ENCODE data around the gene ATG4B.

Gene ATG4B

GRCh38 chr2:241708879-241709278 lies 71.4 kb downstream of the ATG4B start:
- no CpG with 5 or more reads among the region's 10 CpGs for WGBS (ENCODE audit: extremely low coverage, insufficient coverage, low lambda C conversion rate)
- Histone ChIP-seq H2AK5ac (ENCODE audit: low read length) (no peak overlapping the region), H2BK15ac (replicated peaks; ENCODE audit: low read depth) (no peak overlapping the region), H3K36me3 (ENCODE audit: control insufficient read depth, insufficient read depth, low read length) (peaks cover 22% of the 10 kb centered on the region), H3K27ac (ENCODE audit: low read depth, low read length) (no peak overlapping the region), H3K4me2 (ENCODE audit: low read length) (no peak overlapping the region), H3K9ac (ENCODE audit: low read length) (no peak overlapping the region), H3K79me2 (ENCODE audit: control insufficient read depth, insufficient read depth, low read length) (peaks cover 3% of the 10 kb centered on the region), H2BK120ac (ENCODE audit: low read depth, low read length) (no peak overlapping the region), H3K79me1 (ENCODE audit: low read length) (peaks cover 10% of the 10 kb centered on the region), H3K4ac (ENCODE audit: low read depth, low read length) (no peak overlapping the region), H3K27me3 (ENCODE audit: insufficient read depth, low read length, poor library complexity) (no peaks in the 10 kb centered on the region), H2BK5ac (ENCODE audit: low read length) (no peak overlapping the region), H3K23ac (ENCODE audit: low read length) (no peak overlapping the region), H3K18ac (ENCODE audit: low read length) (no peak overlapping the region), H4K5ac (ENCODE audit: low read length) (no peak overlapping the region), H3K4me3 (ENCODE audit: low read length) (no peak overlapping the region), H4K8ac (ENCODE audit: low read depth, low read length) (no peak overlapping the region), H3K4me1 (ENCODE audit: control insufficient read depth, low read depth, low read length) (no peaks in the 10 kb centered on the region), H3K56ac (ENCODE audit: low read length) (no peak overlapping the region)
- no peak for DNase-seq

- H3K79me2 ChIP-seq (ENCODE audit: control insufficient read depth, insufficient read depth, low read length), result no peaks in the 10 kb centered on the region
- H2BK15ac ChIP-seq (replicated peaks; ENCODE audit: low read depth), result no peak overlapping the region
- no peak overlapping the region for H3K27ac ChIP-seq (ENCODE audit: low read depth, low read length)
- H3K18ac ChIP-seq (ENCODE audit: low read length), result no peak overlapping the region
- no peak overlapping the region for H3K4me2 ChIP-seq (ENCODE audit: low read length)
- no peak overlapping the region for H3K4me3 ChIP-seq (ENCODE audit: low read length)
- no peaks in the 10 kb centered on the region for H3K4me1 ChIP-seq (ENCODE audit: control insufficient read depth, low read depth, low read length)
- H3K56ac ChIP-seq (ENCODE audit: low read length), result no peak overlapping the region
- H3K23ac ChIP-seq (ENCODE audit: low read length), result no peak overlapping the region
- H2BK5ac ChIP-seq (ENCODE audit: low read length), result no peak overlapping the region
- H2BK120ac ChIP-seq (ENCODE audit: low read depth, low read length), result no peak overlapping the region
- no peak for DNase-seq
- no peak overlapping the region for H2AK5ac ChIP-seq (ENCODE audit: low read length)
- H3K27me3 ChIP-seq (ENCODE audit: insufficient read depth, low read length, poor library complexity), result no peaks in the 10 kb centered on the region
- H3K79me1 ChIP-seq (ENCODE audit: low read length), result no peaks in the 10 kb centered on the region
- no CpG with 5 or more reads among the region's 16 CpGs for WGBS (ENCODE audit: extremely low coverage, insufficient coverage, low lambda C conversion rate)
- H4K8ac ChIP-seq (ENCODE audit: low read depth, low read length), result no peak overlapping the region
- H3K36me3 ChIP-seq (ENCODE audit: control insufficient read depth, insufficient read depth, low read length), result peaks cover 28% of the 10 kb centered on the region
- H3K9ac ChIP-seq (ENCODE audit: low read length), result no peak overlapping the region
- no peak overlapping the region for H4K5ac ChIP-seq (ENCODE audit: low read length)
- H3K4ac ChIP-seq (ENCODE audit: low read depth, low read length), result no peak overlapping the region
Observed at GRCh38 chr2:241719093-241719492, 81.6 kb downstream of the ATG4B start.

- no peaks in the 10 kb centered on the region for H3K4me1 ChIP-seq (ENCODE audit: control insufficient read depth, low read depth, low read length)
- no peak overlapping the region for H3K4me2 ChIP-seq (ENCODE audit: low read length)
- H3K9ac ChIP-seq (ENCODE audit: low read length), result no peak overlapping the region
- H2BK5ac ChIP-seq (ENCODE audit: low read length), result no peak overlapping the region
- WGBS (ENCODE audit: extremely low coverage, insufficient coverage, low lambda C conversion rate), result no CpG with 5 or more reads among the region's 19 CpGs
- no peak overlapping the region for H2BK120ac ChIP-seq (ENCODE audit: low read depth, low read length)
- no peak overlapping the region for H3K4me3 ChIP-seq (ENCODE audit: low read length)
- no peaks in the 10 kb centered on the region for H3K27me3 ChIP-seq (ENCODE audit: insufficient read depth, low read length, poor library complexity)
- no peak for DNase-seq
- no peaks in the 10 kb centered on the region for H3K79me1 ChIP-seq (ENCODE audit: low read length)
- peaks cover 28% of the 10 kb centered on the region for H3K36me3 ChIP-seq (ENCODE audit: control insufficient read depth, insufficient read depth, low read length)
- no peak overlapping the region for H2AK5ac ChIP-seq (ENCODE audit: low read length)
- no peak overlapping the region for H3K18ac ChIP-seq (ENCODE audit: low read length)
- H3K4ac ChIP-seq (ENCODE audit: low read depth, low read length), result no peak overlapping the region
- no peaks in the 10 kb centered on the region for H3K79me2 ChIP-seq (ENCODE audit: control insufficient read depth, insufficient read depth, low read length)
- H3K23ac ChIP-seq (ENCODE audit: low read length), result no peak overlapping the region
- no peak overlapping the region for H4K5ac ChIP-seq (ENCODE audit: low read length)
- no peak overlapping the region for H3K56ac ChIP-seq (ENCODE audit: low read length)
- H3K27ac ChIP-seq (ENCODE audit: low read depth, low read length), result no peak overlapping the region
- no peak overlapping the region for H2BK15ac ChIP-seq (replicated peaks; ENCODE audit: low read depth)
- no peak overlapping the region for H4K8ac ChIP-seq (ENCODE audit: low read depth, low read length)
Observed at GRCh38 chr2:241720099-241720498, 82.6 kb downstream of the ATG4B start.

DNA sequence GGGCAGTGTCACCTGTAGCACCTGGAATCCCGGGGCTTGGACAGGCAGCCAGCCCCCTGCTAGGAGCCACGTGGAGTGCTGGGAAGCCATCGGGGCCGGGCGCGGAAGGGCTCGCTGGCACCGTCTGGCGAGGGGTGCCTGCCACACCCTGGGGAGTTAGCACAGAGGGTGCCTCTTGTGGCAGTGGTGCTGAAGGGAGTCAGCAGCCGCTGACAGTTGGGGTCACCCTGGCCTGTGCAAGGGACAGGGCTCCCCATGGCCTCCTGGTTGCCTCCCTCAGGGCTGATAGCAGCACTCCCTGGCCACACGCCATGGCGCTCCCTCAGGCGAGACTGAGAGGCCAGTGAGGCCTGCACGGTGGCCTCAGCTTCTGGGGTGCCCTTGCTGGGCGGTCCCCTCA lies 83.1 kb downstream of the ATG4B start:
- Histone ChIP-seq H2BK5ac (ENCODE audit: low read length) (no peak overlapping the region), H3K56ac (ENCODE audit: low read length) (no peak overlapping the region), H3K18ac (ENCODE audit: low read length) (no peak overlapping the region), H3K4me2 (ENCODE audit: low read length) (no peak overlapping the region), H3K4me1 (ENCODE audit: control insufficient read depth, low read depth, low read length) (no peaks in the 10 kb centered on the region), H3K36me3 (ENCODE audit: control insufficient read depth, insufficient read depth, low read length) (peaks cover 28% of the 10 kb centered on the region), H3K79me1 (ENCODE audit: low read length) (no peaks in the 10 kb centered on the region), H3K4ac (ENCODE audit: low read depth, low read length) (no peak overlapping the region), H3K27ac (ENCODE audit: low read depth, low read length) (no peak overlapping the region), H4K5ac (ENCODE audit: low read length) (no peak overlapping the region), H3K27me3 (ENCODE audit: insufficient read depth, low read length, poor library complexity) (no peaks in the 10 kb centered on the region), H3K79me2 (ENCODE audit: control insufficient read depth, insufficient read depth, low read length) (no peaks in the 10 kb centered on the region), H3K9ac (ENCODE audit: low read length) (no peak overlapping the region), H4K8ac (ENCODE audit: low read depth, low read length) (no peak overlapping the region), H3K23ac (ENCODE audit: low read length) (no peak overlapping the region), H2BK15ac (replicated peaks; ENCODE audit: low read depth) (no peak overlapping the region), H2BK120ac (ENCODE audit: low read depth, low read length) (no peak overlapping the region), H3K4me3 (ENCODE audit: low read length) (no peak overlapping the region), H2AK5ac (ENCODE audit: low read length) (no peak overlapping the region)
- WGBS (ENCODE audit: extremely low coverage, insufficient coverage, low lambda C conversion rate), result no CpG with 5 or more reads among the region's 15 CpGs
- DNase-seq, result no peak

DNA sequence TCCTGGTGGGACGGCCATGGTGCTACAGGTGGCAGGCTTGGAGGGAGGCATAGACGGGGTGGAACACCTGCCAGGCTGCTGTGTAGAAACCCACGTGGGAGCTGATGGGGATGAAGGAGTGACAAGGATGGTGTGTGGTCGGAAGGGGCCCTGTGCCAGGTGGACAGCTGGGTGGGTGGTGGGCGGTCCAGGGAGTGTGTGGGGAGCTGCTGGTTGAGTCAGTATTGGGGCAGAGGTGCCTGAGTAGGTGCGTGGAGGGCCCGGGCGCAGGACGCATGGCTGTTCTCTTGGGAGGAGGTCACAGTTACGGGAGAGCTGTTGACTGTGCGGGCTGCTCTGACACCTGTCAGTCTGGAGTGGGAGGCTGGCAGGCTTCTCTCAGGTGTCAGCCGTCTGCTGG lies 84.4 kb downstream of the ATG4B start:
- Histone ChIP-seq H3K79me2 (ENCODE audit: control insufficient read depth, insufficient read depth, low read length) (no peaks in the 10 kb centered on the region), H3K4me1 (ENCODE audit: control insufficient read depth, low read depth, low read length) (no peaks in the 10 kb centered on the region), H3K18ac (ENCODE audit: low read length) (no peak overlapping the region), H3K79me1 (ENCODE audit: low read length) (no peaks in the 10 kb centered on the region), H3K9ac (ENCODE audit: low read length) (no peak overlapping the region), H3K27ac (ENCODE audit: low read depth, low read length) (no peak overlapping the region), H3K56ac (ENCODE audit: low read length) (no peak overlapping the region), H2BK5ac (ENCODE audit: low read length) (no peak overlapping the region), H4K5ac (ENCODE audit: low read length) (no peak overlapping the region), H3K4ac (ENCODE audit: low read depth, low read length) (no peak overlapping the region), H2BK120ac (ENCODE audit: low read depth, low read length) (no peak overlapping the region), H3K4me3 (ENCODE audit: low read length) (no peak overlapping the region), H3K4me2 (ENCODE audit: low read length) (no peak overlapping the region), H2BK15ac (replicated peaks; ENCODE audit: low read depth) (no peak overlapping the region), H3K27me3 (ENCODE audit: insufficient read depth, low read length, poor library complexity) (no peaks in the 10 kb centered on the region), H2AK5ac (ENCODE audit: low read length) (no peak overlapping the region), H3K23ac (ENCODE audit: low read length) (no peak overlapping the region), H3K36me3 (ENCODE audit: control insufficient read depth, insufficient read depth, low read length) (peaks cover 26% of the 10 kb centered on the region), H4K8ac (ENCODE audit: low read depth, low read length) (no peak overlapping the region)
- DNase-seq, result no peak
- WGBS (ENCODE audit: extremely low coverage, insufficient coverage, low lambda C conversion rate), result no CpG with 5 or more reads among the region's 12 CpGs

DNA sequence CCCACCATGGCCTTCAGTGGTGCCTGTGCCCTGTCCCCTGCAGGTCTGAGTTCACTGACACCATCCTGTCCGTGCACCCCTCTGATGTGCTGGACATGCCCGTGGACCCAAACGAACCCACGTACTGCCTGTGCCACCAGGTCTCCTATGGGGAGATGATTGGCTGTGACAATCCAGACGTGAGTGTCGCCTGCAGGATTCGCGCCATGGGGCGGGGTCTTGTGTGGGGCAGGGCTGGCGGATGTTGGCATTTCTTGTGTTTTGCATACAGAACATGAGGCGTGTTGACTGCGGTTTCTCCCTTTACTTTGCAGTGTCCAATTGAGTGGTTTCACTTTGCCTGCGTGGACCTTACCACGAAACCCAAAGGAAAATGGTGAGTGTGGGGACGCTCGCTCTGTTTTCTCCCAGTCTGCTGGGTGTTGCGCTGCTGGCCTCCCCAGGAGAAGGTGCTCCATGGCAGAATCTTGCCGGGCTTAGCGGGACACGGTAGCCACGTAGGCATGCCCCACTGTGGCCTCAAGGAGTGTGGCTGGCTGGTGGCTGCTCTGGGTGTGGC lies 85.5 kb downstream of the ATG4B start:
- Histone ChIP-seq H2BK120ac (ENCODE audit: low read depth, low read length) (no peak overlapping the region), H4K5ac (ENCODE audit: low read length) (no peak overlapping the region), H3K56ac (ENCODE audit: low read length) (no peak overlapping the region), H2BK5ac (ENCODE audit: low read length) (no peak overlapping the region), H2BK15ac (replicated peaks; ENCODE audit: low read depth) (no peak overlapping the region), H3K27me3 (ENCODE audit: insufficient read depth, low read length, poor library complexity) (no peaks in the 10 kb centered on the region), H3K4ac (ENCODE audit: low read depth, low read length) (no peak overlapping the region), H3K23ac (ENCODE audit: low read length) (no peak overlapping the region), H3K4me3 (ENCODE audit: low read length) (peak overlapping the region; percentile 2), H3K36me3 (ENCODE audit: control insufficient read depth, insufficient read depth, low read length) (peaks cover 26% of the 10 kb centered on the region), H3K79me1 (ENCODE audit: low read length) (no peaks in the 10 kb centered on the region), H3K79me2 (ENCODE audit: control insufficient read depth, insufficient read depth, low read length) (no peaks in the 10 kb centered on the region), H3K4me1 (ENCODE audit: control insufficient read depth, low read depth, low read length) (no peaks in the 10 kb centered on the region), H3K4me2 (ENCODE audit: low read length) (no peak overlapping the region), H3K27ac (ENCODE audit: low read depth, low read length) (no peak overlapping the region), H4K8ac (ENCODE audit: low read depth, low read length) (no peak overlapping the region), H3K9ac (ENCODE audit: low read length) (no peak overlapping the region), H2AK5ac (ENCODE audit: low read length) (no peak overlapping the region), H3K18ac (ENCODE audit: low read length) (no peak overlapping the region)
- no peak for DNase-seq
- WGBS (ENCODE audit: extremely low coverage, insufficient coverage, low lambda C conversion rate), result no CpG with 5 or more reads among the region's 21 CpGs

All from mesendoderm (in vitro differentiated cells).